Tibial nerve (tissue), 3 donors: ENCODE data around the gene KDM1B.

Source experiments
- CTCF ChIP-seq, 5 experiments: fragments of 200-600 bp in 3 of 5; fragments of 450-650 bp in 2 of 5; sonication (generic) in 3 of 5; IDR thresholded peaks; one replicate each; pipeline ENCODE4 v1.5.1; 2016 to 2019; ENCODE audit warnings: antibody characterized with exemption in 5 of 5, mild to moderate bottlenecking in 3 of 5, moderate library complexity in 2 of 5
- POLR2A ChIP-seq, 2 donors: fragments of 450-650 bp; IDR thresholded peaks; one replicate each; pipeline ENCODE4 v1.6.1; 2017; ENCODE audit warnings: antibody characterized with exemption in 2 of 2, mild to moderate bottlenecking in 2 of 2, moderate library complexity in 2 of 2

- TF ChIP-seq CTCF (IDR thresholded peaks at IDR 0.05) (no peak), POLR2A (IDR thresholded peaks at IDR 0.05) (no peak)
Measured at GRCh38 chr6:18118330-18118729, 36.9 kb upstream of the KDM1B start.
